ENCODE results near the gene SH3RF3. TPM values are rescaled to one million over a fixed set of nuclear protein-coding genes. Genes with fewer than 3 reads are reported as not detected.

SH3RF3 gene
- total RNA-seq, 2 experiments from 2014 or later: 0.05 to 0.06 TPM

DNA sequence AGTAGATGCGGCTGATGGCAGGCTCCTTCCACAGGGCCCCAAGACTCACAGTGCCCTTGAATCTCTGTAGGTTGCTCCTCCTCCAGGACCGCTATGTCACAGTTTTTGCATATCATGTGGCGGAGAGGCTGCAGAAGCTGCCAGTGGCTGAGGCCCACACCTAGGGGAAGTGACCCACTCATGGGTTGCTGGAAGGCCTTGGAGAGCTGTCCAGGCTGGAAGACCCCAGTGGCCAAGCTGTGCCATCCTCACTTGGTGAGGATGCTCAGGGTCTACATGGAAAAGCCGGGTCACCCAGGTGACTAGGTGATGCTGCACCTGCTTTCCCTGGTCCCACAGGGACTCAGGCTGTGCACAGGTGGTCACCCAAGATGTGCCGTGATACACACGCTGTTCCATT is 394.1 kb downstream of the SH3RF3 start:
- CTCF ChIA-PET: no interaction called here
- no peaks in the 10 kb centered on the region for H3K4me1 Mint-ChIP-seq
- no peaks in the 10 kb centered on the region for H3K36me3 Mint-ChIP-seq
- DNase-seq (no peak), ATAC-seq (no peak)
- no peak overlapping the region for H3K27ac Mint-ChIP-seq
- no peak overlapping the region for H3K4me3 Mint-ChIP-seq
- no peaks in the 10 kb centered on the region for H3K9me3 Mint-ChIP-seq (ENCODE audit: low read depth)
- H3K27me3 Mint-ChIP-seq: peaks cover 6% of the 10 kb centered on the region

DNA sequence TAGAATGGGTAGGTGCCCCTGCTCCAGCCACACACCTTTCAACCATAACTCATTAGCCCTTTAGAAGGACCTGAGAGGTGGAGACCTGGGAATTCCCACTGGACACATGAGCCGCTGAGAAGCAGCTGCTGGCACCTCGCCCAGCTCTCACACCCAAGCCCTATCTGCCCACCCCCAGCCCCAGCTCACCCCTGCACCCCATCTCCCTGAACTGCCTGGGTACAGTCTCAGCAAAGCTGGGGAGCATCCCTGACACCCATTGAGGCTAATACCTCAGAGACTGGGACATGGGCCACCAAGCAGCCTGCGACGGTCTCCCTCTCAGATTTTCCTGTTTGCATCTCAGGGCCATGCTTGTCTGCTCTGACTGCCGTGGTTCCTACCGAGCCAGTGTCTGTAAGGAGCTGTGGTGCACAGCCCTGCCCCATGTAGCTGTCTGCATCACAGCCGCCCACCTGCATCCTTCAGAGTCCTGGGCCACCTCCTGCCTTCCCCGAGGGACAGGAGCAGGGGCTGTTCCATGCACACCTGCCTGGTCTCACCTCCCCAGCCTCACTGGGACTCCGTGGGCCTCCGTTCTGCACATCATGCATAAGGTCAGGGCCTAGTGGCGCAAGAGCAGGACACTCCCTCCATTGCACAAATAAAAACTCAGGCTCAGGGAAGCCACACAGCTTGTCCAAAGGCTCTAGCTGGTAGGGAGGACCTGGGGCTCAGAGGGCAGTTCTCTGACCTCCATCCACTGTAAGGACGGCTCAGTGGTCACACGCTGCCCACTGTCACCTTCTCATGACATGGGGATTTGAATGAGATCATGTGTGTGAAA is 394.7 kb downstream of the SH3RF3 start:
- no peak overlapping the region for H3K4me3 Mint-ChIP-seq
- peaks cover 4% of the 10 kb centered on the region for H3K27me3 Mint-ChIP-seq
- H3K36me3 Mint-ChIP-seq: no peaks in the 10 kb centered on the region
- DNase-seq (no peak), ATAC-seq (no peak)
- no peaks in the 10 kb centered on the region for H3K4me1 Mint-ChIP-seq
- no peaks in the 10 kb centered on the region for H3K9me3 Mint-ChIP-seq (ENCODE audit: low read depth)
- H3K27ac Mint-ChIP-seq: no peak overlapping the region
- CTCF ChIA-PET: interaction anchor here (2.2 kb wide), 1 partner anchor 14 kb away, joined by 8 read pairs; no protein-coding TSS in a partner anchor

DNA sequence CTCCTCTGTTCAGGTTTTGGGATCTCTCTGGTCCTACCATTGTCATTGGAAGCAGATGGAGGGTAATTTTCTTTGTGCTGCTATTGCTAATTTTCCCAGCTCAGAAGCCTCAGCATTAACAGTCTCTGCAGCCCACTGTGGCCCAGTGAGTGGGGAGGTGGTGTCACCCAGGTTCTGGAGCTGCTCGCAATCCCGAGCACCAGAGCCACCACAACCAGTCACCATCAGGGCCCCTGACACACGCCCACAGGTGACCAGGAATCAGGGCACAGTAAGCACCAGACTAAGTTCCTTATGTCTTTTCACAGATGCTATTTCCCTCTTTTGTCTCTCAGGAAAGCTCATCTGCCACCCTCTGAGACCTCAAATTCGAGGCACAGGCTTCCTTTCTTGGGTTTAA is 396.8 kb downstream of the SH3RF3 start:
- Mint-ChIP-seq H3K4me1 (no peaks in the 10 kb centered on the region), H3K36me3 (no peaks in the 10 kb centered on the region), H3K27me3 (peaks cover 11% of the 10 kb centered on the region), H3K27ac (no peak overlapping the region), H3K9me3 (ENCODE audit: low read depth) (no peaks in the 10 kb centered on the region), H3K4me3 (no peak overlapping the region)
- CTCF ChIA-PET: interaction anchor here (2.2 kb wide), 1 partner anchor 16 kb away, joined by 8 read pairs; no protein-coding TSS in a partner anchor
- ATAC-seq (no peak), DNase-seq (no peak)

DNA sequence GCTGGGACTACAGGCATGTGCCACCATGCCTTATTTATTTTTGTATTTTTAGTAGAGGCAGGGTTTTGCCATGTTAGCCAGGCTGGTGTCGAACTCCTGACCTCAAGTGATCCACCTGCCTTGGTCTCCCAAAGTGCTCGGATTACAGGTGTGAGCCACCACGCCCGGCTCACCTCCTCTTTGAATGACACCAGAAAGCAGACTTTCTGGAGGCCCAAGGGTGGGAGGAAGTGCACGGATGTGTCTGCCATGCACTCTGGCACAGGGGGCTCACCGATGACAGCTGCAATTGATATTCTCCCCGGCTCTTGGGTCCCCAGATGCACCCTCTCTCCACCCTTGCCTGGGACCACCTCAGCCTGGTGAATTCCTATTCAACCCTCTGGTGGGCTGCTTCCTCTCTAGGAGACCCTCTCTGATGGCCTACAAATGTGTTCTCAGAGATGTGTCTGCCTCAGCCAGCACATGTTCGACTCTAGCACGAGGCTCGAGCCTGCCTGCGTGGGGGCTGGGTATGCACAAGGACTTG is 397.5 kb downstream of the SH3RF3 start:
- Mint-ChIP-seq H3K36me3 (no peaks in the 10 kb centered on the region), H3K27me3 (peaks cover 12% of the 10 kb centered on the region), H3K4me3 (no peak overlapping the region), H3K9me3 (ENCODE audit: low read depth) (no peaks in the 10 kb centered on the region), H3K4me1 (no peaks in the 10 kb centered on the region), H3K27ac (no peak overlapping the region)
- ATAC-seq (no peak), DNase-seq (no peak)
- CTCF ChIA-PET: no interaction called here

DNA sequence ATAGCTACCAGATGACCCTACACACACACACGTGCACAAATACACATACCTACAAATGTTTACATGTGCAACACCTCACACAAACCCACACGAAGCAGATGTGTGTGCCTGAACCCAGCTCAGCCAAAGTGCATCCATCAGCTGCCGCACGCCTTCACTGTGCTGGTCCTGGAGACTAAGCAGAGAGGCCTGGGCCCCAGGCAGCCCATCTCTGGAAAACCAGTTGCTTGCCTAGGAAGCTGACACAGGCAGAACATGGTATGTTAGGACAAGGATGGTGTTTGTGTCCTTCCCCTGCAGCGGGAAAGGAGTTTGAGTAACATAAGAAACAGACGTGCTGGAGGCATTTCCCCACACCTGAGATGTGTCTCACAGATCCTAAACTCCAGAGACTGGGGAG is 398.1 kb downstream of the SH3RF3 start:
- H3K27ac Mint-ChIP-seq: no peak overlapping the region
- no peak overlapping the region for H3K4me3 Mint-ChIP-seq
- peaks cover 15% of the 10 kb centered on the region for H3K27me3 Mint-ChIP-seq
- H3K4me1 Mint-ChIP-seq: no peaks in the 10 kb centered on the region
- CTCF ChIA-PET: no interaction called here
- ATAC-seq: no peak
- H3K9me3 Mint-ChIP-seq (ENCODE audit: low read depth): no peaks in the 10 kb centered on the region
- no peak for DNase-seq
- no peaks in the 10 kb centered on the region for H3K36me3 Mint-ChIP-seq

DNA sequence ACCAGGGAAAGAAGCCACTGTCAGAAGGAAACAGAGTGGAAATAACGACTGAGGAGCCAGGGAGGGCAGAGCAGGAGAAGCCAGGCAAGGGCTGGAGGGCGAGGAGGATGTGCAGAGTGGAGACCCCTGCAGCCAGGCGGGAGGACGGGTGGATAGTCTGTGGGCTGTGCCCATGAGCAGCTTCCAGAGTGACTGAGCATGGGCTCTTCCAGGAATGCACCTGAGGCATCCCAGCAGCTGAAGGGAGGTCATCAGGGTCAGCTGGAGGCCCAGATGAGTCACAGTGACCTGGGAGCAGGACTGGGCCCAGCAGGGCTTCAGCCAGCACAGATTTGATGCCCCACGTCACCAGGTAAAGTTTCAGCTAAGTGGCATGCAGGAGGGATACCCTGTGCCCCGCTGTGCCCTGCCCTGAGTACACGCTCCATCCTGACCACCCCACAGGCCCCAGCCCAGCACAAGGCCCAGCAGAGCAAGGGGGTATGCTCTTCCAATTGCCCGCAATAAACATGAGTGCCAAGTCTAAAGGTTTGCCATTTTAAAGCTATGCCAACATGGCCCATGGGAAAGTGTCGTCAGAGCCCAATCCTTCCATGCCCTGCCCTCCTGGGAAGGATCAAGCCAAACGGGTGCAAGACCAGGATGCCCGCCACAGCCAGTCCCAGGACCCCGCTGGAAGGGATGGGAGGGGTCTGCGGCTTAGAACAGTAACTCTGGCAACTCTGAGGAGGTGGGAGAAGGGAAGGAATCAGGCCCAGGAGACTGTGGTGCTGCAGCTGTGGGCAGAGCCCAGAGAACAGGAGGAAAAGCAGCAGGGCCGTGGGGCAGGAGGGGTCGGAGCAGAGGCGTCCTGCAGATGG is 399.1 kb downstream of the SH3RF3 start:
- CTCF ChIA-PET: no interaction called here
- no peaks in the 10 kb centered on the region for H3K4me1 Mint-ChIP-seq
- no peak overlapping the region for H3K27ac Mint-ChIP-seq
- H3K4me3 Mint-ChIP-seq: no peak overlapping the region
- ATAC-seq: no peak
- H3K27me3 Mint-ChIP-seq: peaks cover 19% of the 10 kb centered on the region
- H3K36me3 Mint-ChIP-seq: no peaks in the 10 kb centered on the region
- no peaks in the 10 kb centered on the region for H3K9me3 Mint-ChIP-seq (ENCODE audit: low read depth)
- no peak for DNase-seq

DNA sequence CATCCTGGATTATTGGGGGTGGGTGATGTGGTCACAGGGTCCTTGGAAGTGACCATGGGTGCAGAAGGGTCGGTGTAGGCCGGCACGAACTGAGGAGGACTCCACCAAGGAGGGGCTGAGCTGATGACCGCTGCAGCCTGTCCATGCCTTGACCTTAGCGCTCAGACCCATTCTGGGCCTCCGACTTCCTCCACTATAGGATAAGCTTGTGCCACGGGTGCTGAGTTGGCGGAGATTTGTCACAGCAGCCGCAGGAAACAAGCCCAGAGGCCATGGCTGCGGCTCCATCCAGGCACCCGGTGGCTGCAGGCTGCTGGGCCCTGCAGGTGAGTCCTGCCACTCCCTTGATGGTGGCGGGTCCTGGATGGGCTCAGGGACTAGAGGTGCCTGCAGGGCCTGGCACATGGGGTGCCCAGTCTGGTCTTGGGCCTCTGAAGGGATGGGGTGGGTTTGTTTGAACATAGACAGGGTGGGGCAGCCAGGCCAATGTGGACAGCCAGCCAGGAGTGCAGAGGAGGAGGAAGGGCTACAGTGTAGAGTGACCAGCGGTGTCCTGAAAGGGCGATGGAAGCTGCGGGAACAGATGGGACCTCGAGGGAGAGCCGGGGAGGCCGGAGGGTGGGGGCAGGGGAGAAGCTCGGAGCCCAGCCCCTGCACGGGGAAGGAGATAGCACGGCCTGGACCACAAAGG is 400.0 kb downstream of the SH3RF3 start:
- ATAC-seq: no peak
- H3K27me3 Mint-ChIP-seq: peaks cover 22% of the 10 kb centered on the region
- H3K27ac Mint-ChIP-seq: no peak overlapping the region
- CTCF ChIA-PET: no interaction called here
- no peak overlapping the region for H3K4me3 Mint-ChIP-seq
- H3K36me3 Mint-ChIP-seq: no peaks in the 10 kb centered on the region
- no peak for DNase-seq
- no peaks in the 10 kb centered on the region for H3K4me1 Mint-ChIP-seq
- H3K9me3 Mint-ChIP-seq (ENCODE audit: low read depth): no peaks in the 10 kb centered on the region

DNA sequence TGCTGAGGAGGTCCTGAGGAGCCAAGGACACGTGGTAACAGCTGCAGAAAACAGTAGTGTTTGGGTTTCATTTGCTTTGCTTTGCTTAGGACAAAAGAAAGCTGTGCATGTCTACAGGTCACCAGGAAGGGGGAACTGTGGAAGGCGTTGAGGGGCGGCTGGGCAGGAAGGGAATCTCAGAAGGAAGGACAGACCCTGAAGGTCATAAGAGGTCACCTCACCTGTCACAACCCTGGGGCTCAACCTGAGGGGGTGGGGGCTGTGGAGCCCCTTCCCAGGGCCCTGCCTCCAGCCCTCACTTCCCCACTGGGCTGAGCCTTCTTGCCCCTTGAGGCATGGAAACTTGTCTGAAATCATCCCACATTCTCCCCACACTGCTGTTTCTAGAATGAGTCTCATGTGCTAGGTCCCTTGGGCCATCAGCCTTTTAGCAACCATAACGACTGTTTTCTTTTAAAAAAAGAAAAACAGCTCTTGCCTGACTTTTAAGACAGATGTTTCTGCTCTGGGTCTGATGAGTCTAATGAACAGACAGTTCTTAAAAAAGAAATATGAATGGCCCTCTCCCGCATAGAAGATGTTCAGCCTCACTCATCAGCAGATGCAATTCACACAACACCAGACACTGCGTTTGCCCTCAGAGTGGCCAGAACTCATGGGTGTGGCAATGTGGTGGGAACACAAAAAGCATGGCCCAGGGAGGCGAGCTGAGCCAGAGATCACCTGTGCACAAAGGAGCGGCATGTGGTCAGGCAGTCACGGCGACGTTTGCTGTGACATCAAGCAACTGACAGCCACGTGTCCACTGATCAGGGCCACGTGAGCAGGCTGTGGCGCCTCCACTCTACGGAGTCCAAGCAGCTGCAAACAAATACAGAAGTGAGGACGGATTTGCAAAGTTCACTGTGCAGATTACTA is 400.8 kb downstream of the SH3RF3 start:
- no peak overlapping the region for H3K4me3 Mint-ChIP-seq
- H3K4me1 Mint-ChIP-seq: no peaks in the 10 kb centered on the region
- peaks cover 25% of the 10 kb centered on the region for H3K27me3 Mint-ChIP-seq
- CTCF ChIA-PET: no interaction called here
- H3K9me3 Mint-ChIP-seq (ENCODE audit: low read depth): no peaks in the 10 kb centered on the region
- no peaks in the 10 kb centered on the region for H3K36me3 Mint-ChIP-seq
- no peak overlapping the region for H3K27ac Mint-ChIP-seq
- ATAC-seq (no peak), DNase-seq (no peak)

DNA sequence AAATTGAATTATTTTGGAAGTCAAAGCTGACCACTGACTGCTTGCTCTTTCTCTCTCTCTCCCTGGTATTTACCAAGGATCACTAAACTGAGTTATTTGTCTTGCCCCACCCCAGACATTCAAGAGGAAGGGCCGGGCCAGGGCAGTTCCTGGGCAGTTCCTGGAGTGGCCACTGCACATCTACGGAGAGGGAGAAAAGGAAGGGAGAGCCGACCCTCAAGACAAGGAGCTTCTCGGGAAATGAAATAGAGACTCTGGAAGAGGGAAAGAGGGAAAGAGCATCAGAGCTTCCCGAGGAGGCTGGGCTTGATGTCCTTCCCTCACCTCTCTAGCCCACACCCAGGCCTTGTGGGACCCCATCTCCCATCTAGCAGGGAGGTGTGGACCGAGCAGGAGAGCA is 401.7 kb downstream of the SH3RF3 start:
- H3K4me1 Mint-ChIP-seq: no peaks in the 10 kb centered on the region

DNA sequence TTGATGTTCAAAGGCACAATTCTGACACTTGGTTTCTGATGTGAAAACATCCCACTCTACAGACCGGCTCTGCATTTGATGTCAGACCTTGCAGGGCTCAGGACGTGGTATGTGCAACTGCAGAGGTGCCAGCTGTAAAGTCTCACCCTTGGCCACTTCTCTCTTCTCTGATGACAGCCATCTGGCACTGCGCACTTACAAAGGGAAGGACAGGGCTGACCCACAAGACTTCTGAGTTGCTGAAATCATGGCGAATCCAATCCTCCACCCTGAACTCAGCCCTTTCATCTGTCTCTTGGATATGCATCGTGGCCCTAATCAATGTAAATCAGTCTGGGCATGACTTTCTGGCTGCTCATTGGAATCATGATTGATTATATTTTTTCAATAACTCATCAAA is 402.2 kb downstream of the SH3RF3 start:
- ATAC-seq (no peak), DNase-seq (no peak)
- H3K4me1 Mint-ChIP-seq: no peaks in the 10 kb centered on the region
- H3K9me3 Mint-ChIP-seq (ENCODE audit: low read depth): no peaks in the 10 kb centered on the region
- H3K36me3 Mint-ChIP-seq: no peaks in the 10 kb centered on the region
- CTCF ChIA-PET: no interaction called here
- no peak overlapping the region for H3K27ac Mint-ChIP-seq
- H3K4me3 Mint-ChIP-seq: no peak overlapping the region
- peaks cover 29% of the 10 kb centered on the region for H3K27me3 Mint-ChIP-seq

More for the DNA sequence above, 401.7 kb downstream of the SH3RF3 start:
- Mint-ChIP-seq H3K27me3 (peaks cover 29% of the 10 kb centered on the region), H3K9me3 (ENCODE audit: low read depth) (no peaks in the 10 kb centered on the region), H3K27ac (no peak overlapping the region), H3K36me3 (no peaks in the 10 kb centered on the region), H3K4me3 (no peak overlapping the region)
- DNase-seq (no peak), ATAC-seq (no peak)
- CTCF ChIA-PET: no interaction called here

DNA sequence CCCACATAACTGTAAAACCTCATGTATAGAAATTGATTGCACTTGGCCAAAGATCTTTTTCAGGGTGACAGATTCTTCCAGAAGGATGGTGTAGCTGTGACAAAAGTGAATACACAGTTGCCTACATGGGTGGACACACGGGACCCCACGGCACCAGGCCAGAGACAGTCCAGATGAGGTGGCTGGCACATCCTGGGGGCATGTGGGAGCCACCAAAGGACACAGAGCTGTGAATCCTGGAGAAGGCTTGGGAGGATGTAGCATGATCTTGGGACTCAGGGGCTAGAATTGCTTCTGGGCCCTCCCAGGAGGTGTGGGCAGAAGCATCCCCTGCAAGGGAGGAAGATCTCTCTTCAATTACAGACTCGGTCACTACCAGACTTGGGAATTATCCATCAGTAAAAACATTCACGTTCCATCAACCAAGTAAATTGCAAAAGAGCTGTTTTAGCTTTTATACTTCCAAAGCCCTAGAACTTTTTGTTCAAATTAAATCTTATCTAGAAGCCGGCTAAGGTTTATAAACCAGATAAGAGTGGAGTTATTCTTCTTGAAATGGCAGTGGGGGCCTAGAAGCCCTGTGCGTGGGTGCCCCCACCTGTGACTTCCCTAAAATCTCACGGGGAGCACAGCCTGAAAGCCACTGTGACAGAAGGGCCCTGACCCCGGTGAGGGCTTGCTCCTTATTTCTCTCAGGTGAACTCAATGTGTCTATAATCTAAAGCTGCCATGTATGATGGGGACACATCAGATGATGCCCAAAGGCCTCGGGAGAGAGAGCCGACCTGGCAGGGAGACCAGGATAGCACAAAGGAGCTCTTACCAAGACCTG is 403.1 kb downstream of the SH3RF3 start:
- DNase-seq (no peak), ATAC-seq (no peak)
- no peaks in the 10 kb centered on the region for H3K36me3 Mint-ChIP-seq
- H3K4me3 Mint-ChIP-seq: no peak overlapping the region
- CTCF ChIA-PET: no interaction called here
- H3K4me1 Mint-ChIP-seq: no peaks in the 10 kb centered on the region
- H3K27ac Mint-ChIP-seq: no peak overlapping the region
- no peaks in the 10 kb centered on the region for H3K9me3 Mint-ChIP-seq (ENCODE audit: low read depth)
- H3K27me3 Mint-ChIP-seq: peaks cover 32% of the 10 kb centered on the region

DNA sequence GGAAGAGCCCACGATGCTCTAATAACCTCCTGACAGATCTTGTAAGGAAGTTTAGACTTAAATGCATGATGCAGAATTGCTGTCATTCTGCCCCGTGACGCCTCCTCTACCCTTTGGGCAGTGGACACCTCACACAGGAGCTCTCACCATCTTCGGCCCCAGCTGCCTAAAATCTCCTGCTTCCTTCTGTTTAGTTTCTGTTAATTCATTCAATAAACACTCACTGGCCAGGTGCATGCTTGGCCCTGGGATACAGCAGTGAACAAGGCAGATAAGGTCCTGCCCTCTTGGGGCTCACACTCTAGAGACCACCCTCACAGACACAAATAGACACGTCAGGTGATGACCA is 403.7 kb downstream of the SH3RF3 start:
- ATAC-seq: no peak
- H3K4me3 Mint-ChIP-seq: no peak overlapping the region
- H3K27me3 Mint-ChIP-seq: peaks cover 31% of the 10 kb centered on the region

More for the DNA sequence above, 403.7 kb downstream of the SH3RF3 start:
- H3K36me3 Mint-ChIP-seq: no peaks in the 10 kb centered on the region
- no peak overlapping the region for H3K27ac Mint-ChIP-seq
- no peaks in the 10 kb centered on the region for H3K9me3 Mint-ChIP-seq (ENCODE audit: low read depth)
- H3K4me1 Mint-ChIP-seq: no peaks in the 10 kb centered on the region
- no peak for DNase-seq
- CTCF ChIA-PET: no interaction called here
